Measurements from ENCODE around the gene NDUFAF4. TPM values are rescaled to one million over a fixed set of nuclear protein-coding genes. Genes with fewer than 3 reads are reported as not detected.

Gene NDUFAF4
- total and polyA plus RNA-seq, 2 of the 13 experiments (the other 11 are each of a cell fraction or from before 2014, with no cell fraction given), result 41.3 to 59.7 TPM

GRCh38 chr6:96897396-96898240 lies at the start of gene NDUFAF4 (continued):
- TF ChIP-seq THRA (CRISPR knock-in tag; IDR thresholded peaks at IDR 0.05; ENCODE audit: borderline replicate concordance) (no peak), PRDM15 (CRISPR knock-in tag; IDR thresholded peaks at IDR 0.05) (no peak), ZFAT (CRISPR knock-in tag; conservative IDR thresholded peaks at IDR 0.05) (no peak), FOXM1 (CRISPR knock-in tag; IDR thresholded peaks at IDR 0.05) (no peak), IRF9 (CRISPR knock-in tag; IDR thresholded peaks at IDR 0.05; ENCODE audit: borderline replicate concordance) (peak; percentile 66), ELK4 (CRISPR knock-in tag; IDR thresholded peaks at IDR 0.05; ENCODE audit: borderline replicate concordance) (no peak), FOSL2 (CRISPR knock-in tag; IDR thresholded peaks at IDR 0.05) (peak; percentile 55), ZNF550 (CRISPR knock-in tag; IDR thresholded peaks at IDR 0.05; ENCODE audit: borderline replicate concordance) (no peak), ZNF773 (CRISPR knock-in tag; IDR thresholded peaks at IDR 0.05; ENCODE audit: borderline replicate concordance) (no peak), E2F1 (CRISPR knock-in tag; IDR thresholded peaks at IDR 0.05) (no peak), POLR2A (IDR thresholded peaks at IDR 0.05; ENCODE audit: insufficient read depth in 1 of 2, low read depth in 2 of 2, low read length in 2 of 2) (peak; percentile 75 to 81; a peak in 3 of 4 replicates), ZNF598 (CRISPR knock-in tag; IDR thresholded peaks at IDR 0.05; ENCODE audit: borderline replicate concordance) (peak; percentile 71; the same call in 1 of the 2 replicates), ZNF629 (CRISPR knock-in tag; conservative IDR thresholded peaks at IDR 0.05) (no peak), FOXP4 (CRISPR knock-in tag; IDR thresholded peaks at IDR 0.05) (no peak), HOXA5 (CRISPR knock-in tag; IDR thresholded peaks at IDR 0.05) (no peak), DRAP1 (CRISPR knock-in tag; IDR thresholded peaks at IDR 0.05) (peak; percentile 81; the same call in 1 of the 2 replicates)

All from HepG2 (cell line).